ENCODE measurements around the gene SRSF12.
A peak's percentile ranks its signal among the peaks of the same experiment; 100 is the strongest.

The SRSF12 gene

DNA sequence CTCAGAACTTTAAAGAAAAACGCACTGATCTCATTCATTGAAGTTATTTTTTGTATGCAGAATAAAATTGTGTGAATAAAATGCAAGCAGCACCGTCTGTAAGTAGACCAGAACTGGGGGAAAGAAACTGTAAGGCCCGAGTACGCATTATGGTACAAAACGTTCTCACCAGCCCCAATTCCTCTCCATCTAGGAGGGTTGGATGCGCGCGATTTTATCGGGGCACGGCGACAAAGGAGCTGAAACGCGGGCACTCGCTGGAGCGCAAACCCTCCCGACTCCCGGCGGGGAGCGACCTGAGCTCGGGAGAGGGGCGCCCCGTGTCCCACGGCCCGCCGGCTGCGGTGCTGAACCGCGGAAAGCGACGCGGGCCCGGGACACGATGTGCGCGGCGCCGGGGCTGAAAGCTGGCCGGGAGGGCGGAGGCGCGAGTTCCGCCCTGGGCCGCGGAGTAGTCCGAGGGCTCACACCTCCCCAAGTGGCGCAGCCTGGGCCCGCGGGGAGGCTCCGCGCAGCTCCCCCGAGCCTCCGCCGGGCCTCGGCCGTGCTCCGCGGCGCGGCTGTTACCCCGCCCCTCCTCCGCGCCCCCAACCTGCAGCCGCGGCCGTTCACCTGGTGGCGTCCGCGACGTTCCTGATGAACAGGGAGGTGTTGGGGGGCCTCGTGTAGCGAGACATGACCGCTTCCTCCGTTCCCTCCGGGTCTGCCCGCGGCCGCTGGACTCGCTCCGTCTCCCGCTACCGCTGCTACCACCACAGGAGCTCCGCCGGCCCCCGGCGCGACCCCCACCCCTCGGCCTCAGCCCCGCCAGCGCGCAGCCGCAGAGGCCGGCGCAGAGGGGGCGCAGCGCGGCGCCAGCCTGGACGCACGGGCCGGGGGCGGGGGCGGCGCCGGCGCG is at the start of gene SRSF12:
SRSF12 (minus strand) TSS at position 861 of the 898 bp plus-strand sequence; CDS start at position 677, 184 bp downstream.
- peak; percentile 86 for DNase-seq (ENCODE audit: low spot score)

DNA sequence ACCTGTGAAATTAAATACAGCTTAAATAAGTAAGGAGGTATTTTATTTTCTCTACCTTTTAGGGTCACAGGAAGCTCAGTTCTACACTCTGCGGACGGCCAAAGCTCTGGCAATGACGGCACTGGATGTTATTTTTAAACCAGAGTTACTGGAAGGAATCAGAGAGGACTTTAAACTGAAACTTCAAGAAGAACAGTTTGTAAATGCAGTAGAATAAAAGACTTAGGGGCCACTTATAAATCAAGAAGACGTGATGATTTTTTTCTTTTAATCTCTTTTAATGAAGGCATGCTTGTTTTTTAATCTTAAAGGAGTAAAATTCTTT is 44.1 kb upstream of the SRSF12 start:
- DNase-seq (ENCODE audit: low spot score) = no peak

GRCh38 chr6:89161326-89162046 is 43.6 kb upstream of the SRSF12 start:
- DNase-seq (ENCODE audit: low spot score) = no peak

DNA sequence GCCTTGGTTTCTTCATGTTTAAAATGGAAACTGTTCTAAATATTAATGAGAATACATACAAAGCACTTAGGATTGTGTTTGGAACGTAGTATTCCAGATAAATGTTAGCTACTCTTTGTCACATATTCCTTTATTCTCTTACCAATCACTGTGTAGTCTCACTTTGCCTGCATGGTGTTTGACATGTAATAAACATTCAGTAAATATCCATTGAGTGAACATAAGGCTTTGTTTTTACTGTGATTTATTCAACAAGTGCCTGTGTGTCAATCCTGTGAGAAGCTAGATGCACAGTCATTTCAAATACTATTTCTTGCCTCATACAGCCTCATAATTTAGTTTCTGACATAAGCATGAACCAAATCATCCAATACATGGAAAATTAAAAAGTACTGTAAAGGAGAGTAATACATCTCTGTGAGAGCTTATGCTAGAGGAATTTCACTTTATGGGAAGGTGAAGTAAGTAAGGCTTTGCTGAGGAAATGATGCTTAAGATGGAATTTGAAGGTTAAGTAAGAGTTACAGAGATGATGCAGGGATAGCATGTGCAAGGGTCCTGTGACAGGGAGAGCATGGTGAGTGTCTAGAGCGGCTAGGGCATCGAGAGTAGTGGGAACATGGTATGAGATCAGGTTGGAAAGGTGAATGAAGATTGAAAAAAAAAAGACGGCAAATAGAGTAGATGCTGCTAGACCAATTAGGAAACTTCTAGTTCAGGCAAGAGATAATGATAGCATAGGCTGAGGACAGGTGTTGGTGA is 42.6 kb upstream of the SRSF12 start:
- DNase-seq (ENCODE audit: low spot score) = no peak

- no peak for DNase-seq (ENCODE audit: low spot score)
Observed at GRCh38 chr6:89154131-89154530, 36.3 kb upstream of the SRSF12 start.

GRCh38 chr6:89148016-89148750 is 30.3 kb upstream of the SRSF12 start:
- no peak for DNase-seq (ENCODE audit: low spot score)

GRCh38 chr6:89146718-89147700 is 29.1 kb upstream of the SRSF12 start:
- no peak for DNase-seq (ENCODE audit: low spot score)

DNA sequence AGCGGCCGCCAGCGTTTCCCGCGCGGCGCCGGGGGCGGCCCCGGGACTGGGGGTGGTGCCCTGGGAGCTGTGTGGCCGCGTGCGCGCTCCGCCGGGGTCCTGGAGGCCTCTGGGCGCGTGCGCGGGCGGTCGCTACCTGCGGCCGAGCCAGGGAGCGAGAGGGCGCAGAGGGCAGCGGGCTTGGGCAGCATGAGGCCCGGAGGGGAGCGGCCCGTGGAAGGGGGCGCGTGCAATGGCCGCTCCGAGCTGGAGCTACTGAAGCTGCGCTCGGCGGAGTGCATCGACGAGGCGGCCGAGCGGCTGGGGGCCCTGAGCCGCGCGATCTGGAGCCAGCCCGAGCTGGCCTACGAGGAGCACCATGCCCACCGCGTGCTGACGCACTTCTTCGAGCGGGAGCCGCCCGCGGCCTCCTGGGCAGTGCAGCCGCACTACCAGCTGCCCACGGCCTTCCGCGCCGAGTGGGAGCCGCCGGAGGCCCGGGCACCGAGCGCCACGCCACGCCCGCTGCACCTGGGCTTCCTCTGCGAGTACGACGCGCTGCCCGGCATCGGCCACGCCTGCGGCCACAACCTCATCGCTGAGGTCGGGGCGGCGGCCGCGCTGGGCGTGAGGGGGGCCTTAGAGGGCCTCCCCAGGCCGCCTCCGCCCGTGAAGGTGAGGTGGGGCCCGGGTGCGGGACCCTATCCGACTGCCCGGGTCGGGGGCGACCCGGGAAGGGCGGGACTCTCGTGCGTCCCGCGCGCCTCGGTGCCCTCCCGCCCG is 28.3 kb upstream of the SRSF12 start, which contains the start of gene PM20D2:
PM20D2 (plus strand) TSS at position 100 of the 762 bp plus-strand sequence; CDS start at position 190, 90 bp downstream.
- peak; percentile 89 for DNase-seq (ENCODE audit: low spot score)

DNA sequence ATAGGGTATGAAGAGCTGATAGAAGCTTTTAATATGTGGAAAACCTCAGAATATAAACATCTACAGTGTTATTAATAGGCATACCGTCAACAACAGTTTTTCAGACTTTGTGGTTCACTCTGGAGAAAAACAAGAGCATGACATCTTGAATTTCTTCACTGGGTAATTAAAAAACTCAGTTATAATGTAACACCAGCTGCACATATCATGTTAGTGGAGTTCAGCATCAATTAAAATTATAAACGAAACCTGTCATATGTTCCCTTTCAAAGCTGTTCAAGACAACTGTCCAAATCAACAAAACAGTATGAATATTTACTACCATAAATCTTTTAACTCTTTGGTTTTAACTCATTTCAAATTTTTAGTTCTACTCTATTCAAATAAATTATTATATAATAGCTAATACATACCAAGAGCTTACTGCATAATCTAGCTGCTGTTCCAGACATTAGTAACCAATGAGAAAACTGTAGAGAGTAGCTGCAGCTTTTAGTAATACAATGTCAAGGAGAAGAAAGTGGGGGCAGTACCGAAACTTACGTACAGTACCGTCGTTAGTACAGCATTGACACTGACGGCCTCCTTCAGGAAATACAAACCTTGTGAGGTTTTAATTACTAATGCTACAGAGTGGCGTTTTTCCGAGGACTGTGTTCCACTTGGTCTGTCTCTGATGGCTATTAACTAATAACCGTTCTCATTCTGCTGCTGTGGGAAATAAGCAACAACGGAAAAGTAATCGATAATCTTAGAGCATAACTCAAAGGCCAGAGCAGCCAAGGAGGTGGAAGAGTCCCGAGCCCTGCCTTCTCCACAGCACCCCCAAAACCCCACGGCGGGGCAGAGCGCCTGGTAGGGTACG is 27.5 kb upstream of the SRSF12 start:
- no peak for DNase-seq (ENCODE audit: low spot score)

DNA sequence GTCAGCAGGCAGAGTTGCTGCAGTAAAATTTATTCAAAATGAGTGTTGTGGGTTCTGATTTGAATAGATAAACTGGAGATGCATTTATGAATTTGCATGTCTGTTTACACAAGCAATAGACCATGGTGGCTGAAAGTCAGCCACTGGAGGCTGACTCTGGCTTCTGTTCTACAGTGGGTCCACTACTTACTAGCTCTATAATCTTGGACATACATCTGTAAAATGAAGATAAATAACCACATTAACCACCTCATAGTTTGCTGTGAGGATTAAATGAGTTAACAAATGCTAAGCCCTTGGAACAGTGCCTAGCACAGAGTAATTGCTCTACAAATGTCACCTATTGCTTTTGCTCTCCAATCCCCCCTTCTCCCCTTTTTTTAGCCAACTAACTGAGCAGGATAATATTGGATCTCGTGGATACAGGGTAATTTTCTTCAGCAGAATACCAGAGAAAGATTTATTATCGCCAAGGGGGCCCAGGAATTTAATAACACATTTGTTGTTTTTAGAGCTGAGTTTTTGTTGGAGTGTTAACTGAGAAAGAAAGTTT is 26.6 kb upstream of the SRSF12 start:
- DNase-seq (ENCODE audit: low spot score) = no peak

DNA sequence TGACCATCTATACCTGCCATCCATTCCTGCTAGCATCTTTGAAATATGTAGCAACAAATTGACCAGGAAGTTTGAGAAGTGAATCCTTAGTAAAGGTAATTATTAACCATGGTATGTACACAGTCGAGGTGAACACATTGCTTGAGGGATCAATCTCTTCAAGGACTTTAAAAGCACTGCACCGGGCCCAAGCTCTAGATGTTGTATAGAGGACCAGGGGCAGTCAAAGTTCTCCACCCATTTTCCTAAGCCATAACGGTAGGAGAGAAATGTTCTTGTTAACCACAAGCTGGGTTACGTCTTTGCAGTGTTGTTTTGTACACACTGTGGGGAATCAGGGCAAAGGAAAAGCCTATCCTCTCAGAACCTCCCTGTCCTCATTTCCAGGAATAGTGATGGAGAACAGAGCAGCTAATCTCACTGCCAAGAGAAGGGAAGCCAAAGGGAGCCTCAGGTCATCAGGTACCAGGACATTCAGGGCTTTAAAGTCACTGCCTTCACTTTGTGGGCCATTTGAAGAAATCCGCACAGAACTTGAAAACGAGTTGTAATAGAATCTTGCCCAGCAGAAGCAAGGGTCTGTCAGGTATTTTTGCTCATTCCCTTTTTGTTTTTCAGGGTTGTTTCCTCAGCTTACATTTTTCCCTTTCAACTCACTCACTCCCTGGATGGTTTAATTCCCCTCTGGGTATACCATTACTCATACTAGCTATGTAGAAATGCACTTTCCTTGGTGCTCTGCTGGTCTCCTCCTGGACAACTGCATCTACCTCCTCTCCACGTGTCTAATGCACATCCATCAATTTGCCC is 22.7 kb upstream of the SRSF12 start:
- no peak for DNase-seq (ENCODE audit: low spot score)

GRCh38 chr6:89139509-89140346 is 21.9 kb upstream of the SRSF12 start:
- DNase-seq (ENCODE audit: low spot score) = no peak

- no peak for DNase-seq (ENCODE audit: low spot score)
Observed at GRCh38 chr6:89138173-89138572, 20.3 kb upstream of the SRSF12 start.

DNA sequence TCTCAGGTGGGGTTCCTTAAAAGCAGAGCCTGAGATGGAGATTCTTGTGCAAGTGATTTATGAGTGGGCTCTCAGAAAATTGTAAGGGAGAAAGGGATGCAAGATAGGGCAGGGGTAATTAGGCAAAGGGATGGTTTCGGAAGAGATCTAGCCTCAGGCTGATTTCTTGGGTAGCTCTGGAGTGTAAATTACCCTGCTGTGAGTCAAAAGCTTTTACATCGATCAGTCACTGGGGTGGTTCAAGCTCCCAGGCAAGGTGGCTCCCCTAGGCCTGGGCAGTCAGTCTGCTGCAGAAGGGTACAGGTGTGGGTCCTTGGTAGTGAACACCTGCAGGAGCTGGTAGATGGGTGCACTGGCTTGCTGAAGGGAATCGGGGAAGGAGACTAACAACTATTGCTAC is 16.9 kb upstream of the SRSF12 start:
- no peak for DNase-seq (ENCODE audit: low spot score)

- DNase-seq (ENCODE audit: low spot score) = no peak
Observed at GRCh38 chr6:89133981-89134380, 16.1 kb upstream of the SRSF12 start.

GRCh38 chr6:89132057-89132456 is 14.2 kb upstream of the SRSF12 start:
- DNase-seq (ENCODE audit: low spot score) = no peak

- no peak for DNase-seq (ENCODE audit: low spot score)
Observed at GRCh38 chr6:89131599-89131998, 13.7 kb upstream of the SRSF12 start.

All from HuH-7.5 (cell line).